CD14-positive monocyte (primary cell): ENCODE measurements around the gene PDIA5. TPM values are rescaled to one million over a fixed set of nuclear protein-coding genes. Genes with fewer than 3 reads are reported as not detected.

Experiments used
- DNase-seq, 3 donors: peaks; one replicate each; pipeline ENCODE4 v3.0.0-alpha.2; 2011 to 2022
- H2AFZ ChIP-seq: 2 replicates; pipeline ENCODE4 v1.6.0; 2012; ENCODE audit warnings: mild to moderate bottlenecking, low read depth, low read length, inconsistent platforms; ENCODE audit not compliant: insufficient read depth, poor library complexity, severe bottlenecking
- H3K27ac ChIP-seq, 2 donors: 1 replicate in 1 of 2; 2 replicates in 1 of 2; pipeline ENCODE4 v1.5.1; 2012 to 2013; ENCODE audit warnings: low read length in 2 of 2, control low read depth in 1 of 2, inconsistent platforms in 1 of 2, low read depth in 1 of 2, mild to moderate bottlenecking in 1 of 2
- H3K27me3 ChIP-seq, 2 donors: one replicate each; pipeline versions ENCODE4 v1.6.0 to v1.6.1; 2011 to 2013; ENCODE audit warnings: low read length in 2 of 2; ENCODE audit not compliant: control insufficient read depth in 2 of 2, insufficient read depth in 2 of 2
- H3K36me3 ChIP-seq, 2 donors: replicated peaks in 1 of 2; 1 replicate in 1 of 2; 2 replicates in 1 of 2; pipeline versions ENCODE4 v1.5.1 to v1.6.1; 2012 to 2013; ENCODE audit warnings: low read length in 2 of 2, control low read depth in 1 of 2, inconsistent platforms in 1 of 2, mild to moderate bottlenecking in 1 of 2; ENCODE audit not compliant: insufficient read depth in 2 of 2, control insufficient read depth in 1 of 2
- H3K4me1 ChIP-seq, 2 donors: 1 replicate in 1 of 2; 2 replicates in 1 of 2; pipeline versions ENCODE4 v1.5.1 to v1.6.1; 2012 to 2013; ENCODE audit warnings: low read length in 2 of 2, control low read depth in 1 of 2, inconsistent platforms in 1 of 2, mild to moderate bottlenecking in 1 of 2, moderate library complexity in 1 of 2; ENCODE audit not compliant: insufficient read depth in 2 of 2, control insufficient read depth in 1 of 2
- H3K4me2 ChIP-seq: replicated peaks from 2 replicates; pipeline ENCODE3; 2012; ENCODE audit warnings: low read length, moderate library complexity, mild to moderate bottlenecking; ENCODE audit not compliant: poor library complexity, severe bottlenecking; ENCODE audit errors: extremely low read depth
- H3K4me3 ChIP-seq, 3 experiments: fragments of 200-600 bp in 1 of 3; sonication (generic) in 1 of 3; replicated peaks in 1 of 3; 1 replicate in 2 of 3; 2 replicates in 1 of 3; pipeline ENCODE4 v1.5.1; 2011 to 2013; ENCODE audit warnings: low read length in 3 of 3, mild to moderate bottlenecking in 3 of 3, control low read depth in 2 of 3, low read depth in 2 of 3, inconsistent platforms in 1 of 3, moderate library complexity in 1 of 3
- H3K79me2 ChIP-seq: 2 replicates; pipeline ENCODE4 v1.6.0; 2012; ENCODE audit warnings: mild to moderate bottlenecking, control low read depth, inconsistent platforms, low read length, moderate library complexity; ENCODE audit not compliant: insufficient read depth
- H3K9ac ChIP-seq: 2 replicates; pipeline ENCODE4 v1.6.0; 2017; ENCODE audit warnings: low read length, mild to moderate bottlenecking; ENCODE audit not compliant: insufficient read depth, poor library complexity, severe bottlenecking
- H3K9me3 ChIP-seq, 2 donors: replicated peaks in 1 of 2; 1 replicate in 1 of 2; 2 replicates in 1 of 2; pipeline versions ENCODE4 v1.5.1 to v1.6.1; 2012 to 2013; ENCODE audit warnings: low read length in 2 of 2, control low read depth in 1 of 2; ENCODE audit not compliant: control insufficient read depth in 1 of 2, insufficient read depth in 1 of 2
- H4K20me1 ChIP-seq: 2 replicates; pipeline ENCODE4 v1.6.0; 2012; ENCODE audit warnings: mild to moderate bottlenecking, low read length, control low read depth, moderate library complexity; ENCODE audit not compliant: insufficient read depth
- H3K27ac Mint-ChIP-seq, 7 donors: one replicate each; pipeline ENCODE4 v1.8.0; 2020; ENCODE audit warnings: mild to moderate bottlenecking in 7 of 7, mixed read lengths in 7 of 7, moderate library complexity in 6 of 7, inconsistent platforms in 2 of 7
- H3K27me3 Mint-ChIP-seq, 3 donors: one replicate each; pipeline ENCODE4 v1.8.0; 2021 to 2022; ENCODE audit warnings: low read depth in 3 of 3, mild to moderate bottlenecking in 3 of 3, mixed read lengths in 3 of 3, moderate library complexity in 3 of 3, inconsistent platforms in 1 of 3
- H3K36me3 Mint-ChIP-seq, 2 donors: one replicate each; pipeline ENCODE4 v1.8.0; 2020; ENCODE audit warnings: mixed read lengths in 2 of 2, inconsistent platforms in 1 of 2, mild to moderate bottlenecking in 1 of 2
- H3K4me1 Mint-ChIP-seq: one replicate; pipeline ENCODE4 v1.8.0; 2020; ENCODE audit warnings: mild to moderate bottlenecking, mixed read lengths
- H3K4me3 Mint-ChIP-seq, 2 donors: one replicate each; pipeline ENCODE4 v1.8.0; 2020; ENCODE audit warnings: mild to moderate bottlenecking in 2 of 2, mixed read lengths in 2 of 2, moderate library complexity in 1 of 2
- H3K9me3 Mint-ChIP-seq, 7 donors: one replicate each; pipeline ENCODE4 v1.8.0; 2020 to 2022; ENCODE audit warnings: mixed read lengths in 7 of 7, mild to moderate bottlenecking in 6 of 7, moderate library complexity in 6 of 7, inconsistent platforms in 2 of 7
- CTCF ChIP-seq: fragments of 200-600 bp; IDR thresholded peaks from one replicate; pipeline ENCODE4 v1.8.0; 2022; ENCODE audit warnings: antibody characterized with exemption, mild to moderate bottlenecking
- WGBS: methylation state at CpG from one replicate; pipeline ENCODE4 v1.1.5; 2013; ENCODE audit warnings: missing lambda C conversion rate; ENCODE audit not compliant: insufficient coverage; 5-methylcytosine and 5-hydroxymethylcytosine counted together
- intact Hi-C, 2 donors: fragments of 100-400 bp; cut with micrococcal nuclease; formaldehyde crosslinking; loops; one replicate each; pipeline versions ENCODE4 v1.15.0 to v1.15.1; 2023
- polyA plus RNA-seq, 3 donors: library from polyadenylated mRNA; depleted of rRNA in 1 of 3; unstranded in 2 of 3; stranded (reverse) in 1 of 3; fragments of 300-500 nt in 2 of 3; fragments of >200 nt in 1 of 3; fragmentation: Illumina TruSeq in 2 of 3; gene quantifications; 1 replicate in 2 of 3; 2 replicates in 1 of 3; pipeline ENCODE4 v1.2.3, GENCODE V29; 2012 to 2021

The PDIA5 gene
- polyA plus RNA-seq, 3 donors: 7.1 to 10.0 (median 9.2) TPM

DNA sequence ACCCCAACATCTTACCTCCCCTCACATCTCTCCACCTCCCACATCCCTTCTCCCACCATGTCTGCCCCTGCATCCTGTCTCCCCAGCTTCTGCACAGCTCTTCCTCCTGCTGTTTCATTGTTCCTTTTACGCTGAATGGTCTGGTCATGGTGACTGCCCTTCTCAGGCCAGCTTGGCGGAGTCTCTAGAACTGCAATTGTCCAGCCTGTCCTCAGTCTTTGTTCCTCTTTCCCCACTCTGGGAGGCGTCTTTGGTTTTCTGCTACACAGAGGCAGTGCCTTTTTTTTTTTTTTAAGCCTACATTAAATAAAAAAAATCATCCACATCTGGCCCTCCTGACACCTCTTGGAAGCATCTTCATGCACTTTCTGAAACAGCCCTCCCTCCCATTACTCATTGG, 85.9 kb downstream of the PDIA5 start:
- Mint-ChIP-seq H3K4me1 (peaks cover 38% of the 10 kb centered on the region), H3K27ac (peak overlapping the region; percentile 79 to 95 (median 87)), H3K36me3 (peaks cover 37 to 60% of the 10 kb centered on the region in 2 donors), H3K4me3 (peak overlapping the region in 1 of 2 donors; percentile 59), H3K27me3 (peaks cover 0 to 2% (median 0%) of the 10 kb centered on the region in 3 donors), H3K9me3 (peaks cover 1 to 8% (median 4%) of the 10 kb centered on the region in 7 donors)
- DNase-seq: peak; percentile 47 to 65 (median 61)
- Histone ChIP-seq H4K20me1 (no peaks in the 10 kb centered on the region), H3K4me1 (peaks cover 43 to 47% of the 10 kb centered on the region in 2 donors), H3K36me3 (peaks cover 15 to 50% of the 10 kb centered on the region in 2 donors), H3K9ac (no peak overlapping the region), H3K27me3 (no peaks in the 10 kb centered on the region), H3K4me2 (peak overlapping the region; percentile 63), H3K9me3 (no peaks in the 10 kb centered on the region), H2AFZ (peak overlapping the region; percentile 31), H3K4me3 (peak overlapping the region in 1 of 3 experiments; percentile 59), H3K27ac (peak overlapping the region; percentile 67 to 90), H3K79me2 (no peaks in the 10 kb centered on the region)
- intact Hi-C loops: loop anchor here in 1 of 2 donors (5.0 kb wide), 1 partner anchor 45 kb away; no protein-coding TSS in a partner anchor
- TF ChIP-seq CTCF: no peak
- 0% methylated on average over 3 of the region's 3 CpGs for WGBS

- Histone ChIP-seq H3K27ac (peak overlapping the region; percentile 86 to 90), H3K79me2 (no peaks in the 10 kb centered on the region), H2AFZ (peak overlapping the region; percentile 61), H3K4me3 (peak overlapping the region in 1 of 3 experiments; percentile 59), H3K36me3 (peaks cover 15 to 50% of the 10 kb centered on the region in 2 donors), H3K9ac (peak overlapping the region; percentile 61), H3K4me2 (peak overlapping the region; percentile 63), H3K9me3 (no peaks in the 10 kb centered on the region), H4K20me1 (no peaks in the 10 kb centered on the region), H3K27me3 (no peaks in the 10 kb centered on the region), H3K4me1 (peaks cover 43 to 47% of the 10 kb centered on the region in 2 donors)
- peak overlapping the region; percentile 79 to 95 (median 89) for H3K27ac Mint-ChIP-seq
- no peak for TF ChIP-seq CTCF
- peaks cover 40% of the 10 kb centered on the region for H3K4me1 Mint-ChIP-seq
- H3K9me3 Mint-ChIP-seq: peaks cover 1 to 8% (median 4%) of the 10 kb centered on the region in 7 donors
- DNase-seq: peak in 1 of 3 donors; percentile 6
- peak overlapping the region; percentile 34 to 84 for H3K4me3 Mint-ChIP-seq
- peaks cover 39 to 59% of the 10 kb centered on the region in 2 donors for H3K36me3 Mint-ChIP-seq
- peaks cover 0 to 5% (median 0%) of the 10 kb centered on the region in 3 donors for H3K27me3 Mint-ChIP-seq
- WGBS: no CpG with 5 or more reads among the region's 6 CpGs
- intact Hi-C loops: loop anchor here in 1 of 2 donors (5.0 kb wide), 1 partner anchor 44 kb away; no protein-coding TSS in a partner anchor
These were observed 86.5 kb downstream of the PDIA5 start for GRCh38 chr3:123153125-123154019.
